H1 (cell line): ENCODE data around the gene PDK2.

Experiments used
- CTCF ChIP-seq, 3 experiments: IDR thresholded peaks; 1 replicate in 2 of 3; 2 replicates in 1 of 3; pipeline versions ENCODE4 v1.5.1 to v1.6.1; 2011; ENCODE audit warnings: low read length in 3 of 3, mild to moderate bottlenecking in 3 of 3, inconsistent platforms in 2 of 3, low read depth in 1 of 3, moderate library complexity in 1 of 3; ENCODE audit not compliant: insufficient read depth in 1 of 3; ENCODE audit errors: control extremely low read depth in 1 of 3
- MAX ChIP-seq: IDR thresholded peaks from 2 replicates; pipeline ENCODE4 v1.6.1; 2012; ENCODE audit warnings: inconsistent platforms
- PHF8 ChIP-seq: fragments of 200-600 bp; sonication (generic); conservative IDR thresholded peaks from 2 replicates; pipeline ENCODE4 v1.7.1; 2012; ENCODE audit warnings: low read depth, mild to moderate bottlenecking, inconsistent platforms, low read length, moderate library complexity

GRCh38 chr17:50099003-50099402, 3.9 kb downstream of the PDK2 start:
- no peak for TF ChIP-seq PHF8
- no peak for TF ChIP-seq CTCF (IDR thresholded peaks at IDR 0.05; ENCODE audit: control extremely low read depth in 1 of 3, insufficient read depth in 1 of 3, low read depth in 1 of 3, low read length in 3 of 3)
- no peak for TF ChIP-seq MAX
